GM21825 (cell line): ENCODE data around the gene NEUROG2.

Experiments
- ATAC-seq: cut with Tn5 transposase; IDR thresholded peaks from one replicate; pipeline ENCODE4 v1.9.1; 2021; ENCODE audit warnings: mild to moderate bottlenecking, moderate library complexity; ENCODE audit not compliant: unreplicated experiment

Gene NEUROG2

DNA sequence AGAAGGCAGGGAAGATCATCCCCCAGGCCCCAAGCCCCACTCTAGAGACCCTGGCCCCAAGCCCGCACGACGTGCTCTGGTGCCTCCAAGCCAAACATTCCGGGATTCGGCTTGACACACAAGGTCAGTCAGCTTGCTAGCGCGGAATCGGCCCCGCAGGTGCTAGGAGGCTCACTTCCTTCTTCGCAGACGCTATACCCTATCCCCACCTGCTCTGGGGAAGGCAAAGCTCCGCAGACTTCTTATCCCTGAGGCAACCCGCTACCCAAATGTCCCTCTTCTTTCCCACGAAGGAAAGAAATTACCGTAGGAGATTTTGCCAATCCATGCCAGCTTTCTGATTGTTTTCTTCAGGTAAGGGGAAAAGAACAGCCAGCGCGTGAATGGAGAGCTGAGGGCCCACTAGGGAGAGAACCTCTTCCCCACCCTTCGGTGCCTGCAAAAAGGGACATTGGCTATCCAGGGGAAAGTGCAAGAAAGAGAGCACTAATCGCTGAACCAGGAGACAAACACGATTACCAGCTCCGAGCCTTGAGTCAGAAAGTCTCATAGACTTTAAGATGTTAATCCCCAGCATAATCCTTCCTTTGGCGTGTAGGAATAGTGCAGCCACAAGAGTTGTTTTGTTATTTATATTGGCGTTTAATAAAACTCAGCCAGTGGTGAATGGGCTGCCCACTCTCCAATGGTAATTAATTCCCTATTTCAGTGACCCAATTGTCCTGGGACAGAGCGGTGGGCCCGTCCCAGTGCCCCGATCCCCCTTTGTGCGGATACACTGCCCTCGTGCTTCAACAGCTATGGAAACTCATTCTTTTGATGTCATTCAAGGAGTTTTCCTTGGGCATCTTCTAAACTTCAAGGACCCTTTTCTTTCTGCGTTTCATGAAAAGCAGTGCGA is 5.4 kb upstream of the NEUROG2 start:
- ATAC-seq = peak; percentile 18

DNA sequence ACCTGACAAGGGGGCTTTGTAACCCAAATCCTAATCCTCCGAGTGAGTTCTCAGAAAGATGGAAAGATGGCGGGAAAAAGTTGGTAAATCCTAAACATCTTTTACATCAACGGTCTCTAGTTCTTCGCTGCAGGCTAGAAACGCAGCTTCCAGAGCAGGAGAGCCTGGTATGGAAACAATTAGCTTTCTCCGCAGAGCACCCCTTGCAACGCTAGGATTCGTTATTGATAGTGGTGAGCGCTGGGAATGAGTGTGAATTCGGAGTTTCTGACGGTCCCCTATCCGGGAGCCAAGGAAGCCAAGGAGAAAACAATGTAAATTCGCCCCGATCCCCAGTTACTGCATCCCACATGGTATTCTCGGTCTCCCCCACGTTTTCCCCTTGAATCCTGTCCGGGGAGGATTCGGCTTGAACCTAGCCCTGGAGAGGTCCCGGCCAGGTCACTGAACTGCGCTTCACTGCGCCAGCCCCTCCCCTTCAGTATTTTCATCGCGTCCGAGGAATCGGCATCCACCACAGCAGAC is 4.7 kb upstream of the NEUROG2 start:
- no peak for ATAC-seq

DNA sequence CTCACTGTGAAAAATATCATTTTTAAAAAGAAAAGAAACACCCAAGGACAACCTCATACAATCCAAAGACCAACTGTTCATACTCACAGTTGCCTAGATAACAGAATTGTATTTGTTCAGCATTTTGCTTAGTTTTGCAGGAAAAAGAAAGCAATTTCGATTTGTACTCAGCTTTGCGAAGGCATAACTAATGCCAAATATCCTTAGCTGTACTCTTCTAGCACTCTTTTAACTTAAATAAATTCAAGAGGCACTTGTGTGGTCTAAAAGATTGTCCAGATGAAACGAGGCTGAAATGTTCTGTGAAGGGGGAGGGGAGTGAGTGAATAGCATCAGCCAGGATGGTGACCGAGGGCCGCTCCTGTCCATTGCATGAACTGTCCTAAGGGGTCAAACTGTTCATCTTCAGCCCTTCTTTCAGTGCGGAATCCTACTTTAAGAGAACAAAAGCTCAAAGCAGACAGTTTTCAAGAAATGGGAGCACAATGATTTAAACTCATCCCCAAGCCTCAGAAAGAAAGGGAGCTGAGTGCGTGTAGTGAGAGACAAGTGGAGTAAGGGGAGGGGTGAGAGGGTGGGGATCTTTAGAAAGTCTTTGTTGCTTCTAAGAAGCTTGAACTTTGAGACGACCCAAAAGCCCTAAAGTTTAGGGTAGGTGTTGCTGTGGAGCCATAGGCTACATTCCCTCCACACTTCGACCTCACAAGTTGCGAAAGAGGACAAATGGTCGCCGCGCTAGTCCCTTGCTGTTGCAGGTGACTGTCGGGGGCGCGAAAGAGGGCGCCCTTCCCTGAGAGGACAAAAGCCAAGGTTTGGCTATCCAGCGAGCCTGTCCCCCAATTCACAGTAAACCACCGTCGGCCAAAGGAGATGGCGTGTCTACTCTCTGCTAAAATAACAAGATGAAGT is 4.0 kb upstream of the NEUROG2 start:
- no peak for ATAC-seq

GRCh38 chr4:112518675-112519074 is 2.7 kb upstream of the NEUROG2 start:
- no peak for ATAC-seq

DNA sequence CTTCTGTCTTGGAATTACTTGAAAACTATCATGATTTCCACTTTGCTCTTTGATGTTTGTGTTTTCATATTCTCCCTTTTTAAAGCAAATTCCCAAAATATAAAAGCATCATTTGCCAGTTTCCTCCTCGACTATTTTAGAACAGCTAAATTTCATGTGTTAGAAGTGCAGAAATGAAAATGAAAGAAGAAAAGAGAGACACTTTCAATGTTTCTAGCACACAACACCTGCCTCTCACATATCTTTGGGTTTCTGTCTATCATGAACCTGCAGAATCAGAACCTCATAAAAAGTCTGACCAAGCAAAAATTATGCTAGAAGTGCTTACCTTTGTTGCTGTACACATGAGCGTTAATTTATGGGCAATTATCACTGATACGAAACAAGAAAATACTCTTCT is 1.9 kb upstream of the NEUROG2 start:
- no peak for ATAC-seq

- ATAC-seq = peak; percentile 26
Observed at GRCh38 chr4:112517067-112517634, 1.2 kb upstream of the NEUROG2 start.

DNA sequence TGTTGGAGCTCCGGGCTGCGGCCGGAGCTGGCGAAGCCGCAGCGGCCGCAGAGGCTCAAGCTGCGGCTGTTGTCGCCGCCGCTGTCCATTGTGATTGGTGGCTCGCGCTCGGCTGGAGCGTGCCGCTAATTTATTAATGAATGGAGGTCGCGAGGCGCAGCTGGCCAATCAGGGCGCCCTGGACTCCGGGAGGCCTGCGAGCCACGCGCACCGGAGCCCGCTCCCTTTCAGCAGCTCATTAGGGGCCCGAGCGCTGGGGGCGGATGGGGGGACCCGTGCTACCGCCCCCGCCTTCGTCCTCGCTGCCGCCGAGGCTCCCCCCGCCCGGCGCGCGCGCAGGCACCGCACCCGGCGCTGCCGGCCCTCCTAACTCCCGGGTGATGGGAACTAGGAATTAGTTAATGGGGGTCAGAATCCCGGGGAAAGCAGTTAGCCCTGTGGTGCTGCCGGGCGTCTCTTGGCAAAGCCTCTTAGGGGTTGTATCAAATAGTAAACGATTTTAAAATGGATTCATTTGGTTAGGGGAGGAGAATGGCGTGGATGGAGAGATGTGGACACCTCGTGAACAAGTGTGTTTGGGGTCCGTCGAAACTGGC is 589 bp upstream of the NEUROG2 start:
- ATAC-seq = peak; percentile 30

DNA sequence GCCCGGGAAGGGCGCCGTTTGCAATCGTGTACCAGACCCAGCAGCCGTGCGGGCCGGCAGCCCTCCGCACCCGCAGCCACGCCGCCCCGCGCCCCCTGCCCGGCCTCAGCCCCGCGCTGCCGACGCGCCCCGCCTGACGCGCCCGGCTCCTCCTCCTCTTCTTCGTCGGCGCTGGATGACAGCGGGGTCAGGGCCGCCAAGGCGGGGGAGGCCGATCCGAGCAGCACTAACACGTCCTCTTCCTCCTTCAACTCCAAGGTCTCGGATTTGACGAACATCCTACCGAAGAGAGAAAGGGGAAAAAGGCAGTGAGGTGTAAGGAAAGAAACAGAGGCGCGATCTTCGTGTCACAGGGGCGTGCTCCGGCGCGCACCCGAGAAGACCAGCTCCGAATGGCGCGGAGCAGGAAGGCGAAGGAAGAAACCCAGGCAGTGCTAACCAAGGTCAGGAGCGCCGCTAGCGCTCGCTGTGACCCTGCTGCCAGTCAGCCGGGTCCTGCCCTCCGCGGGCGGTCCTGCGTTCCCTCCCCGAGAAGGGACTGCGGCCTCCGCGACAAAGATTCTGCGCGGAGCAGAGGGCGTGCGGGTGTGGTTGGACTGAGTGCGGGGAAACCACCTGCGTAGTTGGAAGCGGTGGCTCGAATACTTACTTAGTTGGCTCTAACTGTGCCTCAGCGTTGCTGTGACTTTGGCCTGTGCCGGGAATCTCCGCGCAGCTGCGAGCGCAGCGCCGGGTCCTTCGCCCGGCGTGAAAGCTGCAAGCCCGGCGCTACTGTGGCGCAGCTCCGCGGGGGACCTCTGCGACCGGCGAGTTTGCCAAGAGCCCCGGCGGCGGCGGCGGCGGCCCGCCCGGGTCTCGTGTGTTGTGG is 548 bp downstream of the NEUROG2 start:
- peak; percentile 28 for ATAC-seq

DNA sequence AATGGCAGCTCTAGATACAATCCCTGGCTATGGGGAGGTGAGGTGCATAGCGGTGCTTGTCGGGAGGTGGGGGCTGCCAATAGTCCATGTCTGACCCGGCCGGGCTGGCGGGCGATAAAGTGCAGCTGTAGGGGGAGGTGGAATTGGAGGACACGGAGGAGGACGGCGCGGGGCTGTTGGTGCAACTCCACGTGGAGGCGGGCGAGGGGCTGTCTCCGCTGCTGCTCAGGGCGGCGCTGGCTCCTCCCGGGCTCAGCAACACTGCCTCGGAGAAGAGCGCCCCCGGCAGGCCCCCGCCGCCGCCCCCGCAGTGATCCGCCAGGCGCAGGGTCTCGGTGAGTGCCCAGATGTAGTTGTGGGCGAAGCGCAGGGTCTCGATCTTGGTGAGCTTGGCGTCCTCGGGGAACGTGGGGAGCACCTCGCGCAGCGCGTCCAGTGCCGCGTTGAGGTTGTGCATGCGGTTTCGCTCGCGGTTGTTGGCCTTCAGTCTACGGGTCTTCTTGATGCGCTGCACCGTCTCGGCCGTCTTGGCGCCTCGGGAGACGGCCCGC is 1.3 kb downstream of the NEUROG2 start:
- ATAC-seq = peak; percentile 9

DNA sequence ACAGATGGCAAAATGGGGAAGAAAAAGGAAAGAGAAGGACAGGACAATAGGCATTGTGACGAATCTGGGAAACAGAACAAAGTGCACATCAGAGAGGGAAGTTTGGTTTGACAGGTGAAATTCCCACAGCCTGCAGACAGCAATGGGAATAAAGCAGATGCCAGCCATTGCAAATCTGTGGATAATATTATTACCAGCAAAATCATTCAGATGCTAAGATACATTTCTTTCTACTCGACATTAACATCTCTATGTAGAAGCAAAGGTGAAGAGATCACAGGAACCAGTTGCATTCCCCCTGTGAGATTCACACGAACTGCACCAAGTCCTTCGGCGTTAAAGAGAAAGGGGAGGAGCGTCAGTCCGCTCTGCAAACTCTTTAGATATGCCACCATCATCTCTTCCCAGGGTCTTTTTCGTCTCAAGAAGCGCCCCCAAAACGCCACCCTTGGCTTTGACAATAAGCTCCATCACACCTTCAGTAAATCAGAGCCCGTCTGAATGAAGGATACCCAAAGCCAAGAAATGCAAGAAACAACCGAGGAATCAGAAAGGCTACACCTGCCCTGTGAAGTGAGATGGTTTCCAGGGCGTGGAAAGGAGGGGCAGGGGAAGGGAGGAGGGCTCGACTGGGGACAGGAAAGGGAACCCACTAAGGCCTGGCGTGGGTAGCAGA is 1.9 kb downstream of the NEUROG2 start:
- no peak for ATAC-seq

GRCh38 chr4:112511803-112512118 is 4.2 kb downstream of the NEUROG2 start:
- no peak for ATAC-seq

GRCh38 chr4:112511093-112511802 is 4.7 kb downstream of the NEUROG2 start:
- ATAC-seq = no peak

DNA sequence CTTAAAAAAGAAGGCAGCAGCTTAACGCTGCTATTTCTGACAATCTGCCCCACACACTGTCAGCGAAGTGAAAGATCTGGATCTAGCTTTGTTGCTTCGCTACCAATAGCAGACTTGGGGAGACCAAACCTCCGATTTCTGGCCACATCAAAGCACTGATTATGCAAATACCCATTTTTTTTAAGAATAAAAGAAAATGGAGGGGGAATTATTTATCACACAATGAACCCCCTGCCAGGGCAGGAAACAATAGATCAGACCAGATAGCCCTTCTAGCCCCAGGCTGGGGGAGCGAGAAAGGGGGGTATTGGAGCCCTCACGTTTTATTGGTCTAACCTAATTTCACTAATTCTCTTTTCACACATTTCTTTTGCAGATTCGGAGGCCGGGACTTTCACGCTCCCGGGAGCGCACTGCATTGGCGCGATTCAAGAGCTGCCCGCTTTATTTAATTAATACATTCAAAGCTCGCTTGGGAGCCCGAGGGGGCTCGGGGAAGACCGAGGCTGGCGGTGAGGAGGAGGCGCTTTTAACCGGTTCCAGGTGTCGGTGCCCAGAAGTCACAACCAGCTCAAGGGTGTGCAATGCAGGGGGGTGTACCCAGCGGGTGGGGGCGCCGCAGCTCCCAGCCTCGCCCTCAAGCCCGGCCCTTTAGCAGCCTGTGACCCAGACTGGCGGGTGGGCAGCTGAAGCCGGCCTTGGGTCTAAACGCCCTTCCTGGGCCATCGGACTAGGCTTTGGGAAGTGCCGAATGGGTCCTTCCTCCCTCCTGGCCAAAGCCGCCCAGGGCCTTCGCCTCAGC is 5.5 kb downstream of the NEUROG2 start:
- no peak for ATAC-seq

- ATAC-seq = no peak
Observed at GRCh38 chr4:112509243-112510141, 6.5 kb downstream of the NEUROG2 start.

DNA sequence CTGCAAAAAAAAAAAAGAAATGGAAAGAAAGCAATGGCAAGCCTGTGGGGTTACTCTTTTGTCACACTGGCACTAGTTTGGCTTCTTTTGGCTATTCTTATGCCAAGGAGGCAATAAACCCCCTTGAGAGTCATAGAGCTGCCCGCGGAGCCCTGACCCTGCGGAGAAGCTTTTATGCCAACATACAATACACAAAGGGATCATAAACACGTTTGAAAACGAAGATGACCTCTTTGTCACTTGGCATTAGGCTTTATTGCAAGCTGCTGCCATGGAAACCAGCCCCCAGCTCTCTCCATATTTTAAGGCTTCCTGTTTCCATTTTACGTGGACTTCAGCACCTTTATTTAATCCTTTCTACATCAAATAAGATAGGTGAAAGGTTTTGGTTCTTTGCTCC is 7.6 kb downstream of the NEUROG2 start:
- no peak for ATAC-seq

DNA sequence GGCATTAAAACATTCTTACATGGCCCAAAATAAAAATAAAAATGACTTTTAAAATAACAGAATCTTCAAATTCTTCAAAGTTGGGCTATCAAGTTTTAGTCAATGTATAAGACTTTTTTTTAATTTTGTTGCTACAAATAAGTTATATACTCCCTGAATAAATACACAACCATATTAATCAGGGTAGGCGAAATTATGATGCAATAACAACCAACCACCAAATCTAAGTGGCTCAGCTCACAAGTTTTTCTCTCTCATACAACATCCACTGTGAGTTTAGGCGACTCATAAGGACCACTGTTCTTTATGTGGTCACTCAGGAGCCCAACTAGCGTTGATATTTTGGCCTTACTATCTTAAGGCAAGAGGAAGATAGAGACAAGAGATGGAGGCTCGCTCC is 11.2 kb downstream of the NEUROG2 start:
- no peak for ATAC-seq

DNA sequence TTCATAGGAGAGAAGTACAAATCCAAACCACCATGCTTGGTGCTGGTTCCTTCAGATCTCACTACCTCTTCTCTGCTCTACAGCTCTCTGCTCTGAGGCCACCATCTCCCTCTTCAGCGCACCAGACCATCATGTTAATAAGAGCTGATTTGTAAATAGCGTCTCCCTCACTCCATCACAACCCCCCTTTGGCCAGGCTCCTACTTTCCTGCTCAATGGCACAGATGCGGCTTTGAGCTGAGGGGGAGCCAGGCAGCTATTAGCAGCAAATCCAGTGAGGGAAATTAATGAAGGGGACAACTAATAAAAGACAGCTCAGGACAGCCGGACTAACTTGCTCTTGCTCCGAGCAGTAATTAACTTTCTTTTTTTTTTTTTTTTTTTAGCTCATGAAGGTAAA is 13.1 kb downstream of the NEUROG2 start:
- ATAC-seq = no peak
